ENCODE data around the gene FLRT1. TPM values are rescaled to one million over a fixed set of nuclear protein-coding genes. Genes with fewer than 3 reads are reported as not detected.
A peak's percentile ranks its signal among the peaks of the same experiment; 100 is the strongest.

FLRT1 gene
- total RNA-seq, 1 donor, result under 0.01 TPM

GRCh38 chr11:64000740-64001483, 34.8 kb upstream of the FLRT1 start:
- H3K4me3 ChIP-seq (ENCODE audit: low read depth, low read length), result peak overlapping the region; percentile 32
- TF ChIP-seq, protein P1, sequence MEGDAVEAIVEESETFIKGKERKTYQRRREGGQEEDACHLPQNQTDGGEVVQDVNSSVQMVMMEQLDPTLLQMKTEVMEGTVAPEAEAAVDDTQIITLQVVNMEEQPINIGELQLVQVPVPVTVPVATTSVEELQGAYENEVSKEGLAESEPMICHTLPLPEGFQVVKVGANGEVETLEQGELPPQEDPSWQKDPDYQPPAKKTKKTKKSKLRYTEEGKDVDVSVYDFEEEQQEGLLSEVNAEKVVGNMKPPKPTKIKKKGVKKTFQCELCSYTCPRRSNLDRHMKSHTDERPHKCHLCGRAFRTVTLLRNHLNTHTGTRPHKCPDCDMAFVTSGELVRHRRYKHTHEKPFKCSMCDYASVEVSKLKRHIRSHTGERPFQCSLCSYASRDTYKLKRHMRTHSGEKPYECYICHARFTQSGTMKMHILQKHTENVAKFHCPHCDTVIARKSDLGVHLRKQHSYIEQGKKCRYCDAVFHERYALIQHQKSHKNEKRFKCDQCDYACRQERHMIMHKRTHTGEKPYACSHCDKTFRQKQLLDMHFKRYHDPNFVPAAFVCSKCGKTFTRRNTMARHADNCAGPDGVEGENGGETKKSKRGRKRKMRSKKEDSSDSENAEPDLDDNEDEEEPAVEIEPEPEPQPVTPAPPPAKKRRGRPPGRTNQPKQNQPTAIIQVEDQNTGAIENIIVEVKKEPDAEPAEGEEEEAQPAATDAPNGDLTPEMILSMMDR (IDR thresholded peaks at IDR 0.05; ENCODE audit: insufficient read depth, low read depth, low read length), result no peak
- DNase-seq (ENCODE audit: low read depth), result no peak

DNA sequence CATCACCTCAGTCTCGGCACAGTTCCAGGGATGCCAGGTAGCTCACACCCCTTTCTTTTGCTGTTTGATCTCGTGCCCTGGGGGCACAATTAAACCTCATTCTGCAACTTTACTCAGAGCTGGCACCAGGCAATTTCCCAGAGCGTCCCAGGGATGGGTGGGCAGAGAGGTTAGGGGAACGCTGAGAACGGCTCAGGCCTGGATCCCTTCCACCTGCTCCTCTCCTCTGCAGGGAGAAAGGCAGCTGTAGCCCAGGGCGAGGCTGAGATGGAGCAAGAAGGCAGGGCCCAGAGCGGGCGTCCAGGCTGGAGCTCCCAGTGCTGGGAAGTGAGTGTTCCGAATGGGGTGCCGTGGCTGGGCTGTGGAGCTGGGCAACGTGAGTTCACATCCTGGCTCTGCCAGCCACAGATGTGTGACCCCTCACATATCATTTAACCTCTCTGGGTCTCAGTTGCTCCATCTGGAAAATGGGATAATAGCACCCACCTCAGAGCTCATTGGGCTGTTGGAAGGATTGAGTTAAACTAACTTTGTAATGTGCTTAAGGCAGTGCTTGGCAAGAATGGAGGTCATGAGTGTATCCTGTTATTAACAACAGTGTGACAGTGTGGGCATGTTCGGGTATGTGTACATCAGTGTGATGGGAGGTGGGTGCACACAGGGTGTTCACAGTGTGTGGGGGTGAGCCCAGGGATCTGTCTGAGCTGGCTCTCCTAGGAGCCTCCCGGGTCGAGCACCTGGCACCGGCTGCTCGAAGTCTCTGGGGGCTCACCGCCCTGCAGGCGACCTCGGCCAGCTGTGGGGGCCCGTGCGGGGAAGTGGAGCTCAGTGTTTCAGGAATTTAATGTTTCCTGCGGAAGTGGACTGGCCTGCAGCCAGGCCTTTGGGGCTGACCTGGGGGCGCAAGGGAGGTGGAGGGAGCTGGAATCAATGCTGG, 34.0 kb upstream of the FLRT1 start:
- H3K4me3 ChIP-seq (ENCODE audit: low read depth, low read length), result no peak overlapping the region
- TF ChIP-seq, protein P1 (IDR thresholded peaks at IDR 0.05; ENCODE audit: insufficient read depth, low read depth, low read length), result no peak
- peak; percentile 51 for DNase-seq (ENCODE audit: low read depth)

DNA sequence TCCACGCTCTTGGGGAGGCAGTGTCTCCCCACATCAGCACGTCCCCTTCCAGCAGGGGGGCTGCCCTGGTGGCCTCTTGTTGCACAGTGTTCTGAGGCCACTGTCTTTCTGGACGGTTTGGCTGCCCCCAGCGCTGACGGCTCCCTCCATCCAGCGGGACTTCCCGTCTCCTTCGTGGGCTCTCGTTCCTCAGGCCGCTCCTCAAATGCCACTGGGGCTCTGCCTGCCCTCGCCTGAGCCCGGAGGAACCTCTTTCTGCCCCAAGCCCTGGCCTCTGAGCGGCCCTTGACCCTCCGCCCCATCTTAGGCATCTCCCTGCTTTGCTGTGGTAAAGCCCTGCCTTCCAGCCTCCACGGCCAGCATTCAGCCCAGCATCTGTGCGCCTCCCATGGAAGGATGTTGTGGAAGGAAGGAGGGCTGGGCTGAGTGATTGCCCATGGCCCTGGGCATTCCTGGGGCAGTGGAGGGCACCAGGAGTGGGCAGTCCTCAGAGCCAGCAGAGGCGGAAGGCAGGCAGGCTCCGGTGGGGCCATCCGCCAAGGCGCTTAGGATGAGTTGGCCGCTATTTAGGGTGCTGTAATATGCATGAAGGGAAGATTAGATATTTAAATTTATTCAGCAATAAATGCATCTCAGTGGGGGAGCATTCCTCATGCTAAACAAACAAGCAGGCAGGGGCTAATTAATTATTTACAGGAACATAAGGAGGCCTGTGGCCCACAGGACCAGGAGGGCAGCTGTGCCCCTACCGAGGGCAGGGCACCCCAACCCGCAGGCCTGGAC, 31.7 kb upstream of the FLRT1 start:
- H3K4me3 ChIP-seq (ENCODE audit: low read depth, low read length), result no peak overlapping the region
- DNase-seq (ENCODE audit: low read depth), result no peak
- TF ChIP-seq, protein P1 (IDR thresholded peaks at IDR 0.05; ENCODE audit: insufficient read depth, low read depth, low read length), result no peak

- DNase-seq (ENCODE audit: low read depth), result no peak
- no peak overlapping the region for H3K4me3 ChIP-seq (ENCODE audit: low read depth, low read length)
- TF ChIP-seq, protein P1 (IDR thresholded peaks at IDR 0.05; ENCODE audit: insufficient read depth, low read depth, low read length), result no peak
These were observed 31.1 kb upstream of the FLRT1 start for GRCh38 chr11:64004590-64004984.

DNA sequence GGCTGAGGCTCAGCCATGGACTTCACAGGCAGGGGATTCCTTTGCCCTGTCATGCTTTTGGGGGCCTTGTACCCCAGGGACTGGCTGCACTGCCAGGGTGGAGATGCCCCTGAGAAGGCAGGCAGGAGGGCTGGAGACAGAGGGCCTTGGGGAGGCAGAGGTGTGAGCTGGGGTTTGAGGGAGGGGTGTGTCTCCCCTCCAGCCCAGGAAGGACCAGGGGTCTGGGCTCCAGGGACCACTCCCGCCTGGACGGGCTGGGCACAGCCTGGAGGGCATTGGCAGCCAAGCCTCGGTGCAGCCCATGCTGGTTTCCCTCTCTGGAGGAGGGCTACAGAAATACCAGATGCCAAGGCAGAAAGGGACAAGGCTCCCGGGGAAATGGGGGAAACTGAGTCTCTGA, 30.0 kb upstream of the FLRT1 start:
- DNase-seq (ENCODE audit: low read depth), result no peak
- TF ChIP-seq, protein P1 (IDR thresholded peaks at IDR 0.05; ENCODE audit: insufficient read depth, low read depth, low read length), result no peak
- H3K4me3 ChIP-seq (ENCODE audit: low read depth, low read length), result no peak overlapping the region

DNA sequence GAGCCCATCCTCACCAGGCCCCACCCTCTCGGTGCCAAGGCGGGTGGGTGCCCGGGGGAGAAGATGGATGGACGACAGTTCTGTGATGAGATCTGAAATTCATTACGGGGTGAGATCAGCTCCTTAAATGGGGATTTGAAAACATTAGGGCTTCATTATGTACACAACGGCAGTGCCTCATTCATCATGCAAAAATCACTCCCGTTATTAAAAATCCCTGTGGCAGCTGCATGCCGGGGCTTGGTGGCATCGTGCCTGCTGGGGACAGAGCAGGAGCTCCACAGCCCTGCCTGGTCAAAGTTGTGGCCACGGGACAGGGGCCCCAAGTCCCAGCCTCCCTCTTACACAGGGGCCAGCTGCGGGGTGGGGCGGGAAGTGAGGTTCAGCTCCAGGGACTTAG, 29.3 kb upstream of the FLRT1 start:
- TF ChIP-seq, protein P1 (IDR thresholded peaks at IDR 0.05; ENCODE audit: insufficient read depth, low read depth, low read length), result no peak
- H3K4me3 ChIP-seq (ENCODE audit: low read depth, low read length), result no peak overlapping the region
- no peak for DNase-seq (ENCODE audit: low read depth)

Measured in fibroblast of villous mesenchyme (primary cell).